ENCODE measurements around the gene ELFN2. TPM values are rescaled to one million over a fixed set of nuclear protein-coding genes. Genes with fewer than 3 reads are reported as not detected.

Gene ELFN2
- total and polyA plus RNA-seq, 4 donors, result 0.62 to 6.8 (median 1.6) TPM

DNA sequence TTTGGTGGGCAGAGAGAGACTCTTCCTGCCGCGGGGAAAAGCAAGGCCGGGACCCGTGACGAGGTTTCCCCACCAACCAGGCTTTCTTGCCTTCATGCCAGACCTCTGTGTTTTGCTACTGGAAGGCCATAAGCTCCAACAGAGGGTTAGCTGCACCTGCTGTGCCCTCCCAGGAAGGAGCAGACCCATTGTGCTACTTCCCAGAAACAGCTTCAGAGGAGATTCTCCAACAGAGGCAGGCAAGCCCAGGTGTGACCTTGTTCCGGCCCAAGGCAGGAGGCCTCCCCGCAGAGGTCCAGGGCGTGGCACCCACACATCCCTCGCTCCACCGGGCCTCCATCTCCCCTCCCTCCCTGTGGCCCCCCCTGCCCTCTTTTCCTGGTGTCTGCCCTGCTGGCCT, 57.8 kb downstream of the ELFN2 start:
- no peak for ATAC-seq (ENCODE audit: insufficient read depth, low FRiP score)
- TF ChIP-seq, protein P1, sequence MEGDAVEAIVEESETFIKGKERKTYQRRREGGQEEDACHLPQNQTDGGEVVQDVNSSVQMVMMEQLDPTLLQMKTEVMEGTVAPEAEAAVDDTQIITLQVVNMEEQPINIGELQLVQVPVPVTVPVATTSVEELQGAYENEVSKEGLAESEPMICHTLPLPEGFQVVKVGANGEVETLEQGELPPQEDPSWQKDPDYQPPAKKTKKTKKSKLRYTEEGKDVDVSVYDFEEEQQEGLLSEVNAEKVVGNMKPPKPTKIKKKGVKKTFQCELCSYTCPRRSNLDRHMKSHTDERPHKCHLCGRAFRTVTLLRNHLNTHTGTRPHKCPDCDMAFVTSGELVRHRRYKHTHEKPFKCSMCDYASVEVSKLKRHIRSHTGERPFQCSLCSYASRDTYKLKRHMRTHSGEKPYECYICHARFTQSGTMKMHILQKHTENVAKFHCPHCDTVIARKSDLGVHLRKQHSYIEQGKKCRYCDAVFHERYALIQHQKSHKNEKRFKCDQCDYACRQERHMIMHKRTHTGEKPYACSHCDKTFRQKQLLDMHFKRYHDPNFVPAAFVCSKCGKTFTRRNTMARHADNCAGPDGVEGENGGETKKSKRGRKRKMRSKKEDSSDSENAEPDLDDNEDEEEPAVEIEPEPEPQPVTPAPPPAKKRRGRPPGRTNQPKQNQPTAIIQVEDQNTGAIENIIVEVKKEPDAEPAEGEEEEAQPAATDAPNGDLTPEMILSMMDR (IDR thresholded peaks at IDR 0.05; ENCODE audit: control extremely low read depth, extremely low read depth), result no peak
- WGBS, 2 donors, result 85 to 88% methylated on average over 10 of the region's 10 CpGs

DNA sequence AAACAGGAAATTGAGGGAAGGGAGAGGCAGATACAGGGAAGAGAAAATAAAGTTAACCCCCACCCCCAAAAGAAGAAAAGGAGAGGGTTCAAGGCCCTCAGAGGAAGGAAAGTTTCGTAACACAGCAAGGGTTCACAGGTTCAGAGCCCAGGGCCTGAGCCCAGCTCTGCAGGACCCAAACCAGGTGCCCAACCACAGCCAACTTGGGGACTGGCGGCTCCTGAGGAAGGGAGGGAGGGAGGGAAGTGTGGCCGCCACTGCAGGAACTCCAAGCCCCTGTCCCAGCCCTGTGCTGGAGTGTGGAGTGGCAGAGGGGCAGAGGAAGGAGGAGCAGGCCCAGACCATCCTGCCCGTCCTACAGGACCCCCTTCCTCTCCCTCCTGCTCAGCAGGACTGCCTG, 59.2 kb downstream of the ELFN2 start:
- Histone ChIP-seq H3K27me3 (ENCODE audit: control insufficient read depth in 3 of 3, insufficient read depth in 3 of 3, low read length in 2 of 3) (no peaks in the 10 kb centered on the region), H3K27ac (ENCODE audit: low read depth in 1 of 2, low read length in 1 of 2) (no peak overlapping the region), H3K36me3 (ENCODE audit: control insufficient read depth in 4 of 4, insufficient read depth in 4 of 4, low read length in 4 of 4) (no peaks in the 10 kb centered on the region), H3K4me3 (no peak overlapping the region), H3K9ac (ENCODE audit: insufficient read depth in 1 of 2, low read length in 2 of 2) (no peak overlapping the region), H3K4me1 (ENCODE audit: control insufficient read depth in 5 of 5, insufficient read depth in 5 of 5, low read length in 5 of 5) (peaks cover 0 to 19% (median 0%) of the 10 kb centered on the region in 5 donors), H3K9me3 (ENCODE audit: control insufficient read depth in 4 of 4, insufficient read depth in 3 of 4, low read length in 3 of 4) (no peaks in the 10 kb centered on the region)
- TF ChIP-seq, protein P1 (IDR thresholded peaks at IDR 0.05; ENCODE audit: control extremely low read depth, extremely low read depth), result no peak
- 42 to 69% methylated on average over 4 of the region's 4 CpGs for WGBS, 2 donors
- DNase-seq (peak in 1 of 3 donors; percentile 25), ATAC-seq (ENCODE audit: insufficient read depth, low FRiP score) (no peak)

More for the DNA sequence above, 57.8 kb downstream of the ELFN2 start:
- no peaks in the 10 kb centered on the region for H3K27me3 ChIP-seq (ENCODE audit: control insufficient read depth in 3 of 3, insufficient read depth in 3 of 3, low read length in 2 of 3)
- H3K36me3 ChIP-seq (ENCODE audit: control insufficient read depth in 4 of 4, insufficient read depth in 4 of 4, low read length in 4 of 4), result no peaks in the 10 kb centered on the region
- DNase-seq, result no peak
- peaks cover 0 to 15% (median 0%) of the 10 kb centered on the region in 5 donors for H3K4me1 ChIP-seq (ENCODE audit: control insufficient read depth in 5 of 5, insufficient read depth in 5 of 5, low read length in 5 of 5)
- peaks cover 0 to 5% (median 0%) of the 10 kb centered on the region in 4 donors for H3K9me3 ChIP-seq (ENCODE audit: control insufficient read depth in 4 of 4, insufficient read depth in 3 of 4, low read length in 3 of 4)
- H3K9ac ChIP-seq (ENCODE audit: insufficient read depth in 1 of 2, low read length in 2 of 2), result no peak overlapping the region
- no peak overlapping the region for H3K27ac ChIP-seq (ENCODE audit: low read depth in 1 of 2, low read length in 1 of 2)
- H3K4me3 ChIP-seq, result no peak overlapping the region

DNA sequence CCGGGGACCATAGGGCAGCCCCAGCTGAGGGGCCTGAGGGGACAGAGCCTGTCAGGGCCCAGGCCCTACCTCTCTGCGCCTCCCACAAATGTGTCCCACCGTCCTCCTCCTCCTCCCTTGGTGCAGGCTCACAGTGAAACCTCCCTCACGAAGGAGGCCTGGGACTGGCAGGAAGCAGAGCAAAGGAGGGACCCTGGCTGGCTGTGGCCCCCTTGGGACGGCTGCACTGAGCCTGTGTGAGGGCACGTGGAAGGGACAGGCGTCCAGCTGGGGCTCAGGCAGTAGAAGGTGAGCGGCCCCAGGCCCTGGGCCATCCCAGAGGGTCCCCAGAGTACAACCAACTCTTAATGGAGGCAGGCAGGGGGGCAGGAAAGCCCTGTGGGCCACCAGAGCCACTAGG, 60.7 kb downstream of the ELFN2 start:
- H3K4me3 ChIP-seq, result no peak overlapping the region
- no peak overlapping the region for H3K9ac ChIP-seq (ENCODE audit: insufficient read depth in 1 of 2, low read length in 2 of 2)
- H3K27ac ChIP-seq (ENCODE audit: low read depth in 1 of 2, low read length in 1 of 2), result no peak overlapping the region
- no peaks in the 10 kb centered on the region for H3K9me3 ChIP-seq (ENCODE audit: control insufficient read depth in 4 of 4, insufficient read depth in 3 of 4, low read length in 3 of 4)
- no peak for ATAC-seq (ENCODE audit: insufficient read depth, low FRiP score)
- no peaks in the 10 kb centered on the region for H3K36me3 ChIP-seq (ENCODE audit: control insufficient read depth in 4 of 4, insufficient read depth in 4 of 4, low read length in 4 of 4)
- TF ChIP-seq, protein P1 (IDR thresholded peaks at IDR 0.05; ENCODE audit: control extremely low read depth, extremely low read depth), result no peak
- no peak for DNase-seq
- H3K4me1 ChIP-seq (ENCODE audit: control insufficient read depth in 5 of 5, insufficient read depth in 5 of 5, low read length in 5 of 5), result peaks cover 0 to 18% (median 0%) of the 10 kb centered on the region in 5 donors
- H3K27me3 ChIP-seq (ENCODE audit: control insufficient read depth in 3 of 3, insufficient read depth in 3 of 3, low read length in 2 of 3), result no peaks in the 10 kb centered on the region
- WGBS, 2 donors, result 86 to 94% methylated on average over 7 to 8 of the region's 8 CpGs

DNA sequence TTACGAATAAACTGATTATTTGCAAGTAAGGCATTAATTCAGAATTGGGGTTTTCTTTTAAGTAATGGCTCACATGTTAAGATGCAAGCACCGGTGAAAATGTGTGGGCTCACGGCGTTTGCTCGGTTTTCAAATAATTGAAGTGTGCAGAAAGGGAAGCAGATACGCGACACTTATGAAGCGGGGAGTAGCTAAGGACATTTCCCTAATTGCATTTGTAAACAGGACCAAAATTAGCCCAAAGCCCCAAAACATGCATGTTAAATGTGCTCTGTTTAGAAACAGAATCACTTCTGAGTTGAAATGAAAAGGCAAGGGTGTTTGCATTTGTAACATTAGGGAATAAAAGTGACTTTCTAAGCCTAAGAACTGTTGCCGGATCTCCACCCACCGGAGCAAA, 61.3 kb downstream of the ELFN2 start:
- no peak overlapping the region for H3K27ac ChIP-seq (ENCODE audit: low read depth in 1 of 2, low read length in 1 of 2)
- 81 to 85% methylated on average over 10 of the region's 10 CpGs for WGBS, 2 donors
- no peaks in the 10 kb centered on the region for H3K9me3 ChIP-seq (ENCODE audit: control insufficient read depth in 4 of 4, insufficient read depth in 3 of 4, low read length in 3 of 4)
- ATAC-seq (ENCODE audit: insufficient read depth, low FRiP score) (no peak), DNase-seq (no peak)
- no peak overlapping the region for H3K4me3 ChIP-seq
- H3K27me3 ChIP-seq (ENCODE audit: control insufficient read depth in 3 of 3, insufficient read depth in 3 of 3, low read length in 2 of 3), result no peaks in the 10 kb centered on the region
- TF ChIP-seq, protein P1 (IDR thresholded peaks at IDR 0.05; ENCODE audit: control extremely low read depth, extremely low read depth), result no peak
- no peaks in the 10 kb centered on the region for H3K36me3 ChIP-seq (ENCODE audit: control insufficient read depth in 4 of 4, insufficient read depth in 4 of 4, low read length in 4 of 4)
- H3K4me1 ChIP-seq (ENCODE audit: control insufficient read depth in 5 of 5, insufficient read depth in 5 of 5, low read length in 5 of 5), result peaks cover 0 to 12% (median 0%) of the 10 kb centered on the region in 5 donors
- no peak overlapping the region for H3K9ac ChIP-seq (ENCODE audit: insufficient read depth in 1 of 2, low read length in 2 of 2)
